ENCODE measurements around the gene SRC.

DNA sequence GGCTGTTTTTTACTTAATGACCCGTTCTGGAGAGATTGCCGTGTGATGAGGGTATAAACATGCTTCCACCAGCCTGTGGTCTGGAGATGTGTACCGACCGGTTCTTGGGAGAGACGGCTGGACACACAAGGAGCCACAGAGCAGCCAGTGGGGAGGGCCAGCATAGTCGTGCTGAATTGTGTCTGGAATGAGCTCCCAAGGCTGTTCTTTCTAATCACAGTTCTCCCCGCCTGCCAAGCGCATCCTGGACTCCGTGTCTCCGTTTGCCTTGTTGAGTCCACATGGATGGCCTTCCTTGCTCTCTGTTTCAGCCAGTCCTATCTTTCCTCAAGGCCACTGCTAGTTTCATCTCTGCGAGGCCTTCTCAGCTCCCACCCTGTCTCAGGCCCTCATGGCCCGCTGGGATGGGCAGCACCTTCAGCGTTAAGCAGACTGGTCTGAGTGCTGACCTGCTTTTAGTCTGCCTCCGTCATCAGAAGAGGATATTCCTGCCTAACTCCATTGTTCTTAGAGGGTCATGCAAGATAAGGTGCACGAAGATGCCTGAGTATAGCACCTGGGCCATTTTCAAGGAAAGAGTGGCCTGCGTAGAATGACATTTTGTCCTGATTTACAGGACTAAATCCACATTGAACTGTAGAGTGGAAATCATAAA is 35.9 kb upstream of the SRC start:
- TF ChIP-seq EP300 (IDR thresholded peaks at IDR 0.05; ENCODE audit: low read depth), result no peak
- TF ChIP-seq, protein P1, sequence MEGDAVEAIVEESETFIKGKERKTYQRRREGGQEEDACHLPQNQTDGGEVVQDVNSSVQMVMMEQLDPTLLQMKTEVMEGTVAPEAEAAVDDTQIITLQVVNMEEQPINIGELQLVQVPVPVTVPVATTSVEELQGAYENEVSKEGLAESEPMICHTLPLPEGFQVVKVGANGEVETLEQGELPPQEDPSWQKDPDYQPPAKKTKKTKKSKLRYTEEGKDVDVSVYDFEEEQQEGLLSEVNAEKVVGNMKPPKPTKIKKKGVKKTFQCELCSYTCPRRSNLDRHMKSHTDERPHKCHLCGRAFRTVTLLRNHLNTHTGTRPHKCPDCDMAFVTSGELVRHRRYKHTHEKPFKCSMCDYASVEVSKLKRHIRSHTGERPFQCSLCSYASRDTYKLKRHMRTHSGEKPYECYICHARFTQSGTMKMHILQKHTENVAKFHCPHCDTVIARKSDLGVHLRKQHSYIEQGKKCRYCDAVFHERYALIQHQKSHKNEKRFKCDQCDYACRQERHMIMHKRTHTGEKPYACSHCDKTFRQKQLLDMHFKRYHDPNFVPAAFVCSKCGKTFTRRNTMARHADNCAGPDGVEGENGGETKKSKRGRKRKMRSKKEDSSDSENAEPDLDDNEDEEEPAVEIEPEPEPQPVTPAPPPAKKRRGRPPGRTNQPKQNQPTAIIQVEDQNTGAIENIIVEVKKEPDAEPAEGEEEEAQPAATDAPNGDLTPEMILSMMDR (IDR thresholded peaks at IDR 0.05), result no peak
